Keratinocyte (primary cell): ENCODE results near the gene FBP1. TPM values are rescaled to one million over a fixed set of nuclear protein-coding genes. Genes with fewer than 3 reads are reported as not detected.

Experiments used
- DNase-seq: peaks from one replicate; pipeline ENCODE4 v3.0.0-alpha.2; 2011; ENCODE audit warnings: low read depth, missing footprints, low spot score
- FAIRE-seq: peaks from 2 replicates; lab custom pipeline; 2011; peaks lifted over from hg19 to GRCh38; lab: Jason Lieb, UNC
- H2AFZ ChIP-seq: 2 replicates; pipeline ENCODE4 v1.6.0; 2012; ENCODE audit warnings: low read length, control low read depth, inconsistent platforms; ENCODE audit not compliant: control insufficient read depth
- H3K27ac ChIP-seq: 2 replicates; pipeline ENCODE4 v1.5.1; 2011; ENCODE audit warnings: low read length; ENCODE audit not compliant: control insufficient read depth, insufficient read depth
- H3K27me3 ChIP-seq: 3 replicates; pipeline ENCODE4 v1.6.0; 2011; ENCODE audit warnings: low read length; ENCODE audit not compliant: control insufficient read depth, insufficient read depth; ENCODE audit errors: extremely low read depth
- H3K36me3 ChIP-seq, 2 experiments: 2 replicates in 1 of 2; 3 replicates in 1 of 2; pipeline ENCODE4 v1.5.1; 2011; ENCODE audit warnings: low read length in 2 of 2, mild to moderate bottlenecking in 1 of 2; ENCODE audit not compliant: control insufficient read depth in 2 of 2, insufficient read depth in 2 of 2; ENCODE audit errors: extremely low read depth in 1 of 2
- H3K4me1 ChIP-seq: 3 replicates; pipeline ENCODE4 v1.5.1; 2011; ENCODE audit warnings: low read length; ENCODE audit not compliant: control insufficient read depth, insufficient read depth; ENCODE audit errors: extremely low read depth
- H3K4me2 ChIP-seq: 3 replicates; pipeline ENCODE4 v1.6.0; 2011; ENCODE audit warnings: low read depth, low read length; ENCODE audit not compliant: control insufficient read depth, insufficient read depth; ENCODE audit errors: extremely low read depth
- H3K4me3 ChIP-seq, 3 experiments: fragments of 200-600 bp in 1 of 3; sonication (generic) in 1 of 3; 2 replicates in 2 of 3; 3 replicates in 1 of 3; pipeline ENCODE4 v1.5.1; 2011 to 2016; ENCODE audit warnings: low read length in 3 of 3, mild to moderate bottlenecking in 3 of 3, control low read depth in 2 of 3, inconsistent platforms in 1 of 3, low read depth in 1 of 3, mixed read lengths in 1 of 3, mixed run types in 1 of 3, moderate library complexity in 1 of 3; ENCODE audit not compliant: control insufficient read depth in 2 of 3, insufficient read depth in 2 of 3; ENCODE audit errors: extremely low read depth in 1 of 3
- H3K79me2 ChIP-seq: 2 replicates; pipeline ENCODE4 v1.6.0; 2012; ENCODE audit warnings: low read length; ENCODE audit not compliant: control insufficient read depth, insufficient read depth
- H3K9ac ChIP-seq: 3 replicates; pipeline ENCODE4 v1.6.0; 2011; ENCODE audit warnings: low read length; ENCODE audit not compliant: control insufficient read depth, insufficient read depth; ENCODE audit errors: extremely low read depth
- H3K9me1 ChIP-seq: 3 replicates; pipeline ENCODE4 v1.6.0; 2011; ENCODE audit warnings: low read length; ENCODE audit not compliant: control insufficient read depth, insufficient read depth; ENCODE audit errors: extremely low read depth
- H3K9me3 ChIP-seq: 2 replicates; pipeline ENCODE4 v1.5.1; 2012; ENCODE audit warnings: low read depth, low read length; ENCODE audit not compliant: control insufficient read depth
- H4K20me1 ChIP-seq: 3 replicates; pipeline ENCODE4 v1.6.0; 2011; ENCODE audit warnings: low read length; ENCODE audit not compliant: control insufficient read depth, insufficient read depth; ENCODE audit errors: extremely low read depth
- CTCF ChIP-seq, 3 experiments: IDR thresholded peaks in 1 of 3; conservative IDR thresholded peaks in 1 of 3; optimal IDR thresholded peaks in 1 of 3; 2 replicates in 2 of 3; 3 replicates in 1 of 3; pipeline versions ENCODE3 to v1.5.1; 2011; ENCODE audit warnings: low read length in 3 of 3, mild to moderate bottlenecking in 3 of 3, moderate library complexity in 2 of 3, control low read depth in 1 of 3, inconsistent platforms in 1 of 3; ENCODE audit not compliant: insufficient read depth in 2 of 3; ENCODE audit errors: extremely low read depth in 1 of 3
- EZH2 ChIP-seq: IDR thresholded peaks from one replicate; pipeline ENCODE4 v1.6.1; 2012; ENCODE audit warnings: inconsistent platforms, mild to moderate bottlenecking, low read length, moderate library complexity
- dilution Hi-C: fragments of 300-500 bp; cut with MboI; formaldehyde crosslinking; loops from one replicate; pipeline ENCODE4 v1.7.0; 2020; ENCODE audit warnings: low sequenced_read_pairs; ENCODE audit not compliant: extremely low pct_ligation_motif_present
- polyA plus RNA-seq, 5 experiments: library from polyadenylated mRNA; depleted of rRNA in 3 of 5; stranded (reverse) in 3 of 5; stranded (forward) in 1 of 5; unstranded in 1 of 5; fragments of >200 nt; gene quantifications; 1 replicate in 1 of 5; 2 replicates in 3 of 5; 3 replicates in 1 of 5; pipeline versions ENCODE4 v1.2.1 to v1.2.3, GENCODE V29; 2011 to 2012; ENCODE audit warnings: missing spikeins in 2 of 5, low read depth in 1 of 5, low replicate concordance in 1 of 5

FBP1 gene
- polyA plus RNA-seq, 1 donor (not counting 4 experiments of a cell fraction or from before 2014, with no cell fraction given), result 0.16 TPM

- Histone ChIP-seq H3K9me1 (no peaks in the 10 kb centered on the region), H3K36me3 (no peaks in the 10 kb centered on the region), H3K4me2 (no peak overlapping the region), H4K20me1 (no peaks in the 10 kb centered on the region), H3K4me1 (no peaks in the 10 kb centered on the region), H3K79me2 (no peaks in the 10 kb centered on the region), H3K9ac (no peak overlapping the region), H3K27me3 (no peaks in the 10 kb centered on the region), H3K27ac (no peak overlapping the region), H3K9me3 (no peaks in the 10 kb centered on the region), H3K4me3 (no peak overlapping the region), H2AFZ (no peak overlapping the region)
- TF ChIP-seq EZH2 (no peak), CTCF (optimal IDR thresholded peaks at IDR 0.05 in 1 of 3, IDR thresholded peaks at IDR 0.05 in 1 of 3, conservative IDR thresholded peaks at IDR 0.05 in 1 of 3; ENCODE audit: extremely low read depth in 1 of 3, insufficient read depth in 2 of 3, low read length in 3 of 3) (no peak)
- FAIRE-seq (no peak), DNase-seq (no peak)
- dilution Hi-C loops, result no loop called here
These were observed 17.1 kb downstream of the FBP1 start for GRCh38 chr9:94622087-94622800.

- FAIRE-seq (no peak), DNase-seq (no peak)
- no peaks in the 10 kb centered on the region for H3K79me2 ChIP-seq
- no peak for TF ChIP-seq EZH2
- TF ChIP-seq CTCF (optimal IDR thresholded peaks at IDR 0.05 in 1 of 3, IDR thresholded peaks at IDR 0.05 in 1 of 3, conservative IDR thresholded peaks at IDR 0.05 in 1 of 3; ENCODE audit: extremely low read depth in 1 of 3, insufficient read depth in 2 of 3, low read length in 3 of 3), result no peak
- no peak overlapping the region for H2AFZ ChIP-seq
- dilution Hi-C loops, result no loop called here
- no peak overlapping the region for H3K27ac ChIP-seq
- H3K9me1 ChIP-seq, result no peaks in the 10 kb centered on the region
- H3K4me1 ChIP-seq, result no peaks in the 10 kb centered on the region
- no peaks in the 10 kb centered on the region for H3K36me3 ChIP-seq
- H3K9me3 ChIP-seq, result no peaks in the 10 kb centered on the region
- no peaks in the 10 kb centered on the region for H4K20me1 ChIP-seq
- no peak overlapping the region for H3K9ac ChIP-seq
- H3K27me3 ChIP-seq, result no peaks in the 10 kb centered on the region
- no peak overlapping the region for H3K4me3 ChIP-seq
- no peak overlapping the region for H3K4me2 ChIP-seq
These were observed 20.3 kb downstream of the FBP1 start for GRCh38 chr9:94619026-94619425.
